ENCODE data around the gene JPT2.

Gene JPT2

DNA sequence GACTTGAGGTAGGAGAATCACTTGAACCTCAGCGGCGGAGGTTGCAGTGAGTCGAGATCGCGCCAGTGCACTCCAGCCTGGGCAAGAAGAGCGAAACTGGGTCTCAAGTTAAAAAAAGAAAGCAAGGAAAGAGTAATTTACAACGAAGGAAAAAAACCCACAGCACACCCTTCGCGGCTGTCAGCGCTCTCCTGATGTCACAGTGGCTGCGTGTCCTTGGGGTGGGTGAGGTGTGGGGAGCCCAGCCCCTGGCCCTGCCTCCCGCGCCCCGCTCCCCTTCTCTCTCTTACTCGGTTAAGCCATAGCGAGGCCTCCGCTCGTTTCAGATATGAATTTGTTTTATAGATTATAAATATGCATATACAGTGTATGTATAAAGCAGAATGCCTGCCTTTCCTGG, 740 bp upstream of the JPT2 start:
- DNase-seq: no peak

DNA sequence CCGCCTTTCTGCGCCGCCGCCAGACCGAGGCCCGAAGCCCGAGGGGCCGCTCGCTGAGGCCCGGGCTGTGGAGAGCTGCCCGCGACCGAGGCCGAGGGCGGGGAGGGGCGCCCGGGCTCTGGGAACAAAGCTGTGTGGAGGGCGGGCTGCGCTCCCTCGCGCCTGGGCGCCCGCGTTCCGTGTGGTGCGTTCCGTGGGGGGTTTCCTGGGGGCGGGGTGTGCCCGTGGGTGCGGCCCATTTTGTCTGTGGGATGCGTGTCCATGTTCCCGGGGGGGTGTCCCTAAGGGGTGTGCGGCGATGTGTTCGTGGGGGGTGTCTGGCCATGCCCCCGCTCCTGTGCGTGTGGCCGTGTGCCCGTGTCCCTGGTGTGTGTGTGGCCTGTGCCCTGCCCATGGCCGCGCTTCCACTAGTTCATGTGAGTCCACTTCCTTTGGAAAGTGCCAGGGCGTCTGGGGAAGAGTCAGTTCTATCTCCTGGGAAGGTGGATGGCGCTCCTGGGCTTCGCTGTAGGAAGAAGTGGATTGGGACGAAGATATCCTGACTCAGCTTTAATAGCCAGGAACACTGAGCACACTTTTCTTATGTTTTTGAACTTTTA, 520 bp downstream of the JPT2 start:
- DNase-seq: peak; percentile 46

DNA sequence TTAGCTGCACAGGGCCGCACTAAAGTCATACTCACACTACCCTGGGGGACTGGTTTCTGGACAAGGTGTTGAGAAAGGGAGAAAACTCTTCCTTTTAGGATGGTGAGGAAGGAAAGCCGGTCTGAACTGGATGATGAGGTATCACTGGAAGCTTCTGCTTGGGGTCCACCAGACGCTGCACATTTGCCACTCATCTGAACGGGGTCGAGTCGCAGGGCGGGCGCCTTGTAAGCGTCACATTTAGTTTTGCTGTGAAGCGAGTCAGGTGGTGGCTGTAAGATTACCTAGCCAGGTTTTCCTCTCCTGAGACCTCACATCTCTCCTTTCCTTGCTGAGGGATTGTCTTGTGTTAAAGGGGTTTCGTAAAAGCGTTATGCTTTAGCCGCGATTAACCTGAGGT, 2.3 kb downstream of the JPT2 start:
- DNase-seq: no peak

DNA sequence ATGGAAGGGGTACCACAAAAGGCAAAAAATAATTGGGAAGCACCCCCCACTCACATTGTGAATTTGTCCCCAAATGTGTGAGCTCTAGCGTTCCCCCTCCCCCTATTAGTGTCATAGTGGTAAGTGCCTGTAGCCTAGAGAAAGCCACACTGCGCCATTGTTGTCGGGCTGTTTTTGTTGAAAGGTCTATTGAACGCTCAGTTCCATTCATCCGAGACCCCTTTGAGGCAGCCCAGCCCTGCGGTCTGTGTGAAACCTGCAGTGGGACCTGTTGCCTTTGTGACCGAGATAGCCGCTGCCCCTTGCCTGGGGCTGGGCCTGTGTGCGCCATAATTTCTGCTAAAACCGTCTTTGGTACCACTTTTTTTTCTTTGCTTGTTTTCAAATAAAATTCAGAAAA, 3.0 kb downstream of the JPT2 start:
- DNase-seq: no peak

DNA sequence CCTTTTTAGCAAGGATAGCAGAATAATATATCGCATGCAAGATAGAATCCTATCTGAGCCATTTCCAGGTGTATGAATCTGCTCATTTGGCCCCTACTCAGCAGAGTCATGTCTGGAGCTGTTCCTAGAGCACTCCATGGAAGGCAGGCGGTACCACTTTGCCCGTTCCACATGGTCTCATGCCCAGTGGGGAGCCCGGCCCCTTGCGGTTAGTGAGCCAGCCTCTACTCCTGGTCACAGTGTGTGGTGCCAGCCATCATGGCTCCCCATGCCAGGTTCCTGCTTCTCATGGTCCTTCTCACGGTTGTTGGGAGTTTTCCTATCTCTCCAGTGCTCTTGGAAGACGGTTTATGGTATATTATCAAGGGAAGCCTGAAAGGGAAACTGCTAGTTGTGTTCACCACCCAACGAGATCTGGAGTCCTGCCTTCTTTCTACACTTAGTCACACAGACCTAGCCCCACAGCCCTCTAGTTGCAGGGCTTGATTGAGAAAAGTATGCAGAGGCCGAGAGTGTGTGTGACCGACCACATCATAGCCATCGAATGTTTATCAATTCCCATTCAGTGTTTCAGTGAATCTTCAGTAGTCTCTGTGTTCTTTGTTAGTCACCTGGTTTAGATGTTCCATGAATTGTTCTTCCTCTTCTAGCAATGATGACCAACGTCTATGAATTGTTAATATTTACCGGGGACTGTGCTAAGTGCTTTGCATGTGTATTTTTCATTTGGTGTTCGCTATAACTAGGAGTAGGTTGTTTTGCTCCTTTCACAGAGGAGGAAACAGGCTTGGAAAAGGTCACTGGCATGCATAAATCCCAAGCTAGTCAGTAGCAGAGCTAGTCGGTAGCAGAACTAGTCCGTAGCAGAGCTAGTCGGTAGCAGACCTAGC, 9.6 kb downstream of the JPT2 start:
- no peak for DNase-seq

DNA sequence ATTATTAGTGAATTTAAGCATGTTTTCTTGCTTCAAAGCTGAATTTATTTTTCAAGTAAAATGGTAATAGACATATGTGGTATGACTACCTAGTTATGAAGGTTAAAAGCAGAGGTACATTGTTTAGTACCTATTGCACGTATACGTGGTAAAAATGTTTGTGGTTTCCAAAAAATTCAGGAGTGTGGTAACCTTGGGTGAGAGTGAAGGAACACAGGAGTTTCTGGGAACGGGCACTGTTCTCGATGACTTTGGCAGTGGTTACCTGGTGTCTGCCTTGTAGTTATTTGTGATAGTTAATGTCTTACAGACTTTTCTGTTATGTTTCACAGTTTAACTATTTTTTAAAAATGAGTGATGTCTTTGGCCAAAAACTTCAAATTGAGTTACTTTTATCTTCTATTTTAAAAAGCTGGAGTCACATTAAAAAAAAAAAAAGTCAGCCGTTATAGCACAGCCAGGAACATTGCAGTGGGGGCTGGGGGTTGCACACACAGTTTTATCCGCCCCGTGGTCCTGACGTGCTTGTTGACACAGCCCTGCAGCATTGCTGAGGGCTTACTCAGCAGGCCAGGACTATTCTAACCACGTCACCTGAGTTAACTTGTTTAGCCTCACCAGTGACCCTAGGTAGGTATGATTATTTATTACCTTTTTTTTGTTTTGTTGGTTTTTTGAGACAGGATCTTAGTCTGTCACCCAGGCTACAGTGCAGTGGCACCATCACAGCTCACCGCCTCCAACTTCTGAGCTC, 10.9 kb downstream of the JPT2 start:
- DNase-seq: no peak

DNA sequence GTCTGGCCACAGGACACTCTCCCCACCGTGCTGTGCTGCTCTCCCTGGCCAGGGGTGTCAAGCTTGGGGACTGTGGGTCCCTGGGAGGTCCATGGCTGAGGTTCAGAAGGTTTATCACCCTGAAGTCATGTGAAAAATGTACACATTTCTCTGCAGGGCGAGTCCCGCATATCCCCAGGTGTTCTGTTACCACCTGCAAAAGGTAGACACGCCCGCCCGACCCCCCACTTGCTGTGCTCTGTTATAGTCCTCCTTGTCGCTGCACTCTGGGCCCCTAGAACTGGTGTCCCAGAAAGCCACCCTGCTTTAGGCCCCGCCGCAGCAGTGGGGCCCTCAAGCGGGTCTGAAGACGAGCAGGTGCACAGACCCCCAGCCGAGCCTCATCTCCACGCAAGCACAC, 11.8 kb downstream of the JPT2 start:
- no peak for DNase-seq

DNA sequence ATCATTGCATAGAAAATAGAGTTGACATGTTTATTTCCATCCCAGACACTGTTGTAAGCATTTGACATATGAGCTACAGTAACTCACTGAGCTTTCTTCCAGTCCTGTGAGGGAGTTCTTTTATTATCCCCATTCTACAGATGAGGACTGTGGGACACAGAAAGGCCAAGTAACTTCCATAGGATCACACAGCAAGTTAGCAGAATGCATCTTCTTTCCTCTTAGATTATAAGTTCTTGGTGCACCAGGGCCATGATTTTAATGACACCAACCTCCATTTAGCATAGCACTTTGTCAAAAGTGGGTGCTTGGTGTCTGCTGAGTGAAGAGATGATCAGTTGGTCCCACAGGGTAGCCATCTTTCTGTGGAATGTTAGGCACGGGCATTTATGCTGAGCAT, 12.7 kb downstream of the JPT2 start:
- no peak for DNase-seq

DNA sequence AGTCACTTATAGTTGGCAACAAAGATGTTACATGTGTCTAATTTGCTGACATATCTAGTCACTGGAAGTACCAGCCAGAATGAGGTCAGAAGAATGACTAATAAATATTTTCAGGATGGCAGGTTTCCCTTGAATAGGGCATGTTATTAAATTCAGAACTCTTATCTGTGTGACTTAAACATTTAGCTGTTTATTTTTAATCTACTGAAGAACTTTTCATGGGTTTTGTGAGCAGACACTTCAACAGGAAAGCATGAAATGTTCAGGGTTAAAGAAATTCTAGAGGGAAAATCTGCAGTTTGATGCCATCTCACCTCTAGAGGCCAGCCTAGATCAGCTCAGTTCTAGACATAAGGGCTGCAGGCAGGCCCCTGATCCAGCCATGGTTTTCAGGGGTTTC, 13.2 kb downstream of the JPT2 start:
- DNase-seq: no peak

DNA sequence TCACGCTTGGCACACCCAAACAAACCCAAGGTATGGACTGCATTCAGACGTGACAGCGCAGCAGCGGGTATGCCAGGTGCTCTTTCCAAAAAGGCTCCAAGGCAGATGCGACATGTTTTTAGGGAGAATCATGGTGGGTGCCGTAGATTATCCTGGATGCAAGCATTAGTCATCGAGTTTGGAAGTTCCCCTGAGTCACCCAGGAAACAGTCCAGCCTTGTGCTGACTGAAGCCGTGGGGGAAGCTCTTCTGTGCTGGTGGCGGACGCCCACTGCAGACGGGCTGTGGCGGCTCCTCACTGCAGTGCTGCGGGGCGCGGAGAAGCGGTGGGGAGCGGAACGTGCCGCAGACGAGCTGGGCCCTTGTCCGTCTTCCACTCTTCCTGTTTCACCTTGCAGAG, 13.9 kb downstream of the JPT2 start:
- DNase-seq: no peak

DNA sequence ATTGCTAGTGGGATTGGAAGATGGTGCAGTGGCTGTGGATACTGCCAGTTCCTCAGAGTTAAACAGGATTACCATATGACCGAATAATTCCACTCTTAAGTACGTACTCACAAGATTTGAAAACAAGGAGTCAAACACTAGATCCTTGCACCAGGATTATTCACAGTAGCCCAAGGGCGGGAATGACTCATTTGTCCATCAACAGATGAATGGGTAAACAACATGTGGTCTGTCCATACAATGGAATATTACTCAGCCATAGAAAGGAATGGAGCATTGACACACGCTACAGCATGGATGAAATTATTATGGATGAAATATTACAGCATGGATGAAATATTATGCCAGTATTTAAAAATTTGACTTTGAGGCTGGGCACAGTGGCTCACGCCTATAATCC, 18.8 kb downstream of the JPT2 start:
- no peak for DNase-seq

DNA sequence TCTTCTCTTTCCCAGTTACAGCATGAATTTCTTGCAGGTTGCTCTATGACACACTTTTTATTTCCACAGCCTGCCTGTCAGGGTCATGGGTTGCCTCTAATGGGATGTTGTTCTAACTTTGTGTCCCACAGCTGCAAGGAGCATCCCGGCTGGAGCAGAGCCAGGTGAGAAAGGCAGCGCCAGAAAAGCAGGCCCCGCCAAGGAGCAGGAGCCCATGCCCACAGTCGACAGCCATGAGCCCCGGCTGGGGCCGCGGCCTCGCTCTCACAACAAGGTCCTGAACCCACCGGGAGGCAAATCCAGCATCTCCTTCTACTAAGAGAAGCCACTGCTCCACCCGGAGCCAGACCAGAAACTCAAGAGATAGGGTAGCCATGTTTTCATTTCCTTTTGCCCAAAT, 20.6 kb downstream of the JPT2 start:
- DNase-seq: no peak

DNA sequence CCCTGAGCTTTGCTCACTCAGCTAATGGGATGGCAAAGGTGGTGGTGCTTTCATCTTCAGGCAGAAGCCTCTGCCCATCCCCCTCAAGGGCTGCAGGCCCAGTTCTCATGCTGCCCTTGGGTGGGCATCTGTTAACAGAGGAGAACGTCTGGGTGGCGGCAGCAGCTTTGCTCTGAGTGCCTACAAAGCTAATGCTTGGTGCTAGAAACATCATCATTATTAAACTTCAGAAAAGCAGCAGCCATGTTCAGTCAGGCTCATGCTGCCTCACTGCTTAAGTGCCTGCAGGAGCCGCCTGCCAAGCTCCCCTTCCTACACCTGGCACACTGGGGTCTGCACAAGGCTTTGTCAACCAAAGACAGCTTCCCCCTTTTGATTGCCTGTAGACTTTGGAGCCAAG, 22.2 kb downstream of the JPT2 start:
- DNase-seq: no peak

DNA sequence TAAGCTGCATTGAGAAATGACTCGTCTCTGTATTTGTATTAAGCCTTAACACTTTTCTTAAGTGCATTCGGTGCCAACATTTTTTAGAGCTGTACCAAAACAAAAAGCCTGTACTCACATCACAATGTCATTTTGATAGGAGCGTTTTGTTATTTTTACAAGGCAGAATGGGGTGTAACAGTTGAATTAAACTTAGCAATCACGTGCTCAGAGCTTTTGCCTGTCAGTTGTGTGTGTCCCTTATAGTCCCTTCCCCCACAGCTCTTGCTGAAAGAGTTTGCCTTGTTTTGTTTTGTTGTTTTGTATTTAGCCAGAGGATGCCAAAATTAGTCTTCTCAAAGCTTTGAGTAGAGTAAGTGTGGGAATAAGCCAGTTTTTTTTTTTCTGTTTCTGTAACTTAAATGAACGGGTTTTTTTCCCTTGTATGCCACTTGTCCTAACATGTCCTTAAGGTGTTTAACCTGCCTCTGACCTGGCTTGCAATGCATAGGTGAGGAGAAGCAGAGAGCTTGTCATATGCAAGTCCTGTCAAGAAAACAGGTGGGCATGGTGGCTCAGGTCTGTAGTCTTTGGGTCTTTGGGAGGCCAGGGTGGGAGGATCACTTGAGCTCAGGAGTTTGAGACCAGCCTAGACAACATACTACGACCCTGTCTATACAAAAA, 23.3 kb downstream of the JPT2 start:
- no peak for DNase-seq

DNA sequence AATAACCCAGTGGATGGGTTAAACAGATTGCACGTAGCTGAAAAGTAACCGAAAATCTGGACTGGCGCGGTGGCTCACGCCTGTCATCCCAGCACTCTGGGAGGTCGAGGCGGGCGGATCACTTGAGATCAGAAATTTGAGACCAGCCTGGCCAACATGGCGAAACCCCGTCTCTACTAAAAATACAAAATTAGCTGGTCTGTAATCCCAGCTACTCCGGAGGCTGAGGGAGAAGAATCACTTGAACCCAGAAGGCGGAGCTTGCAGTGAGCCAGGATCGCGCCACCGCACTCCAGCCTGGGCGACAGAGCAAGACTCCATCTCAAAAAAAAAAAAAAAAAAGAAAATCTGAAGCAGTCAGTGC, 27.2 kb downstream of the JPT2 start:
- peak; percentile 43 for DNase-seq

DNA sequence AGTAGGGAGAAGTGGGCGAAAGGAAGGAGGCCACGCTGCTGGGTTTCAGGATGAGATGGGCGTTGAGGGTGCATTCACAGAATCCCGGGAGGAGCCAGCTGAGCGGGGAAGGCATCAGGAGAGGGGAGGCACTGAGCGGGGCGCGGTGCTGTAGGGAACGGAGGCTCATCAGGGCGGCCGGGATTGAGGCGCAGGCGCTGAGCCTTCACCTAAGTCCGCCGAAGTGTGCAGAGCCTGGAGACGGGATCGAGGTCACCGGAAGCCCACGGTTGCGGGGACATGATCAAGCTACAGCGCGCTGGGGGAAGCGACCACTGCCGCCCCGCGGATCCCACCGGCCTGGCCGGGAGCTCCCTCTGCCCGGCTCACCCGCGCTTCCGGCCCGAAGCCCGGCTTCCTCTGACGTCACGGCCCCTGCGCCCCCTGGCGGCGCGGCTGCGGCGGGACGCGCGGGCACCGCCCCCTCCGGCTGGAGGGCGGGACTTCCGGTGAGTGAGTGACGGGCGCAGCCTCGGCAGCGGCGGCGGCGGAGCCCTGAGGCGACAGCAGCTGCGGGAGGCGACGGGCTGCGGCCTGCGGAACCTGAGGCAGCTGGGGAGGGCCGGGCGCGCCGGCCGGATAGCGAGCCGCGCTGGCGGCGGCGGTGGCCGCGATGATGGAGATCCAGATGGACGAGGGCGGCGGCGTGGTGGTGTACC, 27.8 kb downstream of the JPT2 start, which contains the start of gene MAPK8IP3:
MAPK8IP3 (plus strand) TSS at position 508 of the 698 bp plus-strand sequence; CDS start at position 653, 145 bp downstream.
- peak; percentile 92 for DNase-seq

DNA sequence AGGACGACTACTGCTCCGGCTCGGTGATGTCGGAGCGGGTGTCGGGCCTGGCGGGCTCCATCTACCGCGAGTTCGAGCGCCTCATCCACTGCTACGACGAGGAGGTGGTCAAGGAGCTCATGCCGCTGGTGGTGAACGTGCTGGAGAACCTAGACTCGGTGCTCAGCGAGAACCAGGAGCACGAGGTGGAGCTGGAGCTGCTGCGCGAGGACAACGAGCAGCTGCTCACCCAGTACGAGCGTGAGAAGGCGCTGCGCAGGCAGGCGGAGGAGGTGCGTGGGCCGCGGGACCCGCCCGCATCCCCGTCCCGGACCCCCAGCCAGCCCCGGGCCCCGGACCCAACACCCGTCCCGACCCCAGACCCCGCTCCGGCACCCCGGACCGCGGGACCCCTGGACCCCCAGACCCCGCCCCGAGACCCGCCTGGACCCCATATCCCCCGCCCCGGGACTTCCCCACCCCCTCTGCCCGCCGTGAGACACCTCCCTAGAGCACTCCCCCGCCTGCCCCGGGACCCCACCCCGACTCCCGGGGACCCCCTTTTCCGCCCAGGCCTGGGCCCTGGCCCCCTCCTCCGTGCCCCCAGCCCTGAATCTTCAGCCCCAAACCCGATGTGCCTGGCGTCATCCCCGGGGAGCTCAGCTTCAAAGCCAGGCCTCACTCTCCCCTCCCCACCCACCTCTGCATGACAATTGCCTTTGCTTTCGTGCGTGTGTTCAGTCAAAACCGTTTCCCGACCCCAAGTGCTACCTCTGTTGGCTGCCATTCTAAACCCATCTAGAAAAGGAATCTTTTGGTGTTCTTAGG, 28.5 kb downstream of the JPT2 start:
- DNase-seq: peak; percentile 58

DNA sequence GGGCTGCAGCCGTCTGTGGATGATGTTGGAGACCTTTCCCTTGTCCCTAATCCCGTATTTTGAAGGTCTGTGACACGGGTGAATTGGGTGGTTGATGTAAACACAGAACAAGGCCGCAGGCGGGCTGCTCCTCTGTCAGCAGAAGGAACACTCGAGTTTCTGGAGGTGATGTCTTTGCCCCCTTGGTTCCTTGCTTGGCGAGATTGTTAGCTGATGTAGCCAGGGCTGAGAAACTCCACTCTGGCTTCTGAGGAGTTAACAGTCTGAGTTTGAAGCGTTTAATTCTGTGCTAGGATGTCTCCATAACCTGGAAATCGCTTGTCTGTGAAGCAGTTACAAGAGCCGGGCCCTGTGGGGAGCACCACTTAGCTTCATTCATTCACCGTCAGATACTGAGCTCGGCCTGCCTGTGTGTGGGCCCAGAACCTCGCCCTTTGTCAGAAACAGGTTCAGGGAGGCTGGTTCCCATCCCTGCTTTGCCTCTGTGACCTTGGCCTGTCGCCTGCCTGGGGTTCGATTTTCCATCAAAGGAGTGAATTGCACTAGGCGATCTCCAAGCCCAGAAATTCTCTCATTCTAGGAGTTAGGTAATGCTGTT, 29.2 kb downstream of the JPT2 start:
- DNase-seq: no peak

DNA sequence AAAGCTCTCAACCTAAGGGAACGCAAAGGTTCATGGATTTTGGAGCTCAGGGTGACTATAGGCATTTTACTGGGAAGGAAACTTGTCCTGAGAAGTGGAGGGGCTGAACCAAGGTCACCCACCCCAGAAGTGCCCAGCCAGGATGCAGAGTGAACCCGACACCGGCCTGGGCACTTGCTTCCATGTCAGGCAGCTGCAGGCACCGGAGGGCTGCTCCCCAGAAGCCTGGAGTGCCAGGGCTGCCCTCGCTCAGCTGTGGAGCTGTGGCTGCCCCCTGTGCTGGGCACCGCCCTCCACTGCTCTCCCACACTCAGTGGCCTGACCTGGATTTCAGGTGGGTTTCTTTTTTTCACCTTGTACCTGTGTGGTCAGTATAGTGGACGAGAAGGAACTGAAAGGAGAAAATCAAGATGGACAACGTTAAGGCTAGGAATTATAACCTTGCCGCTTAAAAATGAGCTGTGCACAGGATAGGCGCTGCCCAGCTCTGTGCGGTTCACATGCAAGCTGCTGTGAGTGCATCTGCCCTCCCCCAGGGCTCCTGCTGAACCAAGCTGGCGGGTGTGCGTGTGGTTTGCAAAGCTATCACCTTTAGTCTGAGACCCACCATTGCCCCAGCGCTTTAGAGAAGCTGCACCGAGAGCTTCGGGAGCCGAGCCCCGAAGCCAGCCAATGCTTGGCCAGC, 30.1 kb downstream of the JPT2 start:
- no peak for DNase-seq

DNA sequence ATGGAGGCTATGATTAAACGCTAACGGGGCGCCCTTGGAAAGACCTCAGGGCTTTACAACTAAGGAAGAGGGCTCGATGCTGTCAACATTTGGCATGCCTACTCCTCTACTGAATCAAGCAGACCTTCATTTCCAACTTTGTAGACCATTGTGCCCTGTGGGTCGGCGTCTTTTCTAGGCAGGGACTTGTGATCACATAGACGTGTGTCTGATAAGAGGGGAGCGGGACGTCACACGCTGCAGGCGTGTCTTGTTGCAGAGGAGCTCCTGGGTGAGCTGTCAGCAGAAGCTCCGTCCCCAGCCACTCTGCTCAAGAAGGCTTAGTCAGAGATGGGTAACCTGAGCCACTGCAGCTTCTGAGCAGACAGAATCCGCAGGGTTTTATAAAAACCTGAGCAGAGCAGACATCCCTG, 30.7 kb downstream of the JPT2 start:
- DNase-seq: no peak

DNA sequence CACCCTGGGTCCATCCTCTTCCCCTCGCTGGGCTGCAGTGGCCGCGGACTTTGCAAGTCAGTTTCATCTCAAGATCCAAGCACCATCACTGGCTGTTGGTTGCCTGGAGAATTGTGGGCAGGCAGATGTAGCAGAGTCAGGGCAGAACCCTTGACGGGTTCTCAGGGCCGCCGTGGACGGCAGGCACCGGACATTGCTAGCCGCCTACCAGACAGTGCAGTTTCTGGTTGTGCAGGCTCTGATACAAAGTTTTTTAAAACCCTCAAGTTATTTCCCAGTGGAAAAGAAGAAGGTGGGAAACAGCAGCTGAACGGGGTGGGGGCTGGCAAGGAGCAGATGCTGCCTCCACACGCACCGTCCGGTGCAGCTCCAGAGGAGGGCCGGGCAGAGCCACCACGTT, 31.3 kb downstream of the JPT2 start:
- no peak for DNase-seq
